SK-N-SH (cell line): ENCODE data around the gene PCP2. TPM values are rescaled to one million over a fixed set of nuclear protein-coding genes. Genes with fewer than 3 reads are reported as not detected.
"Not testable (repeated sequence)": the region's sequence is repeated elsewhere in the genome, so short reads cannot be mapped to it uniquely, and the experiment has no call there.

Experiments
- CTCF ChIA-PET: fragments of 300-600, 350-600 bp; formaldehyde crosslinking; extraction: SDS; loops from one replicate; lab custom pipeline; 2021; lab: Yijun Ruan, JAX
- POLR2A ChIA-PET: fragments of 350-600 bp; sonication (Branson Sonifier 250); formaldehyde crosslinking; extraction: SDS; loops from one replicate; lab custom pipeline; 2020; ENCODE audit warnings: antibody characterized with exemption, inconsistent platforms; lab: Yijun Ruan, JAX
- DNase-seq: peaks from one replicate; pipeline ENCODE4 v3.0.0; 2012
- H2AFZ ChIP-seq: fragments of 200-600 bp; sonication (generic); 2 replicates; pipeline ENCODE4 v1.8.1; 2016; ENCODE audit warnings: antibody characterized with exemption, mild to moderate bottlenecking, low read depth
- H3F3A ChIP-seq: fragments of 200-600 bp; sonication (generic); replicated peaks from 2 replicates; pipeline ENCODE3; 2016; ENCODE audit warnings: antibody characterized with exemption, mild to moderate bottlenecking; ENCODE audit not compliant: insufficient read depth
- H3K27ac ChIP-seq, 2 experiments: fragments of 200-500 bp in 1 of 2; fragments of 200-600 bp in 1 of 2; sonication (Bioruptor generic) in 1 of 2; sonication (generic), shearing (Covaris generic) in 1 of 2; 2 replicates each; pipeline versions ENCODE4 v1.5.1 to v1.6.1; 2014 to 2016; ENCODE audit warnings: low read depth in 2 of 2, inconsistent platforms in 1 of 2, low read length in 1 of 2, mild to moderate bottlenecking in 1 of 2, mixed read lengths in 1 of 2
- H3K27me3 ChIP-seq: fragments of 200-600 bp; sonication (generic), shearing (Covaris generic); 2 replicates; pipeline ENCODE4 v1.6.1; 2016; ENCODE audit warnings: mixed run types; ENCODE audit not compliant: insufficient read depth
- H3K36me3 ChIP-seq, 2 experiments: fragments of 200-500 bp in 1 of 2; fragments of 200-600 bp in 1 of 2; sonication (Bioruptor generic) in 1 of 2; sonication (generic) in 1 of 2; replicated peaks in 1 of 2; 2 replicates each; pipeline versions ENCODE3 to v1.5.1; 2014 to 2016; ENCODE audit warnings: low read length in 1 of 2, mild to moderate bottlenecking in 1 of 2; ENCODE audit not compliant: insufficient read depth in 2 of 2, control insufficient read depth in 1 of 2
- H3K4me1 ChIP-seq, 2 experiments: fragments of 200-500 bp in 1 of 2; fragments of 200-600 bp in 1 of 2; sonication (Bioruptor generic) in 1 of 2; sonication (generic), shearing (Covaris generic) in 1 of 2; 2 replicates each; pipeline versions ENCODE4 v1.5.1 to v1.6.1; 2014 to 2016; ENCODE audit warnings: low read depth in 1 of 2, low read length in 1 of 2, mixed run types in 1 of 2; ENCODE audit not compliant: insufficient read depth in 2 of 2, control insufficient read depth in 1 of 2
- H3K4me2 ChIP-seq: fragments of 200-600 bp; sonication (generic), shearing (Covaris generic); 2 replicates; pipeline ENCODE4 v1.6.1; 2017; ENCODE audit warnings: mixed run types
- H3K4me3 ChIP-seq, 2 experiments: fragments of 200-500 bp in 1 of 2; fragments of 200-600 bp in 1 of 2; sonication (Bioruptor generic) in 1 of 2; sonication (generic), shearing (Covaris generic) in 1 of 2; 2 replicates each; pipeline versions ENCODE4 v1.5.1 to v1.8.1; 2014 to 2016; ENCODE audit warnings: low read depth in 2 of 2, inconsistent platforms in 1 of 2, low read length in 1 of 2, mild to moderate bottlenecking in 1 of 2, mixed read lengths in 1 of 2, moderate library complexity in 1 of 2
- H3K79me2 ChIP-seq: fragments of 200-600 bp; sonication (generic); 2 replicates; pipeline ENCODE4 v1.8.1; 2017; ENCODE audit warnings: mild to moderate bottlenecking; ENCODE audit not compliant: insufficient read depth
- H3K9ac ChIP-seq: fragments of 200-600 bp; sonication (generic); 2 replicates; pipeline ENCODE4 v1.6.1; 2017; ENCODE audit warnings: mixed run types
- H3K9me2 ChIP-seq: fragments of 200-600 bp; sonication (generic); 2 replicates; pipeline ENCODE4 v1.6.1; 2017; ENCODE audit warnings: mixed run types
- H3K9me3 ChIP-seq: fragments of 200-600 bp; sonication (generic); 2 replicates; pipeline ENCODE4 v1.6.1; 2017; ENCODE audit warnings: mixed run types, mild to moderate bottlenecking, moderate library complexity
- H4K20me1 ChIP-seq: fragments of 200-600 bp; sonication (generic); 2 replicates; pipeline ENCODE4 v1.6.1; 2017; ENCODE audit warnings: mild to moderate bottlenecking, mixed run types; ENCODE audit not compliant: insufficient read depth
- ELF1 ChIP-seq: IDR thresholded peaks from 2 replicates; pipeline ENCODE4 v1.4.0; 2012
- EP300 ChIP-seq, 2 experiments: IDR thresholded peaks; 2 replicates each; pipeline versions ENCODE4 v1.4.0 to v1.6.1; 2012; ENCODE audit warnings: borderline replicate concordance in 1 of 2, low read depth in 1 of 2, low read length in 1 of 2
- EZH2phosphoT487 ChIP-seq: fragments of 200-600 bp; sonication (generic); IDR thresholded peaks from 2 replicates; pipeline ENCODE4 v1.6.1; 2017; ENCODE audit warnings: low read depth, mixed run types, mild to moderate bottlenecking, antibody characterized with exemption, moderate library complexity, borderline replicate concordance
- FOXJ3 ChIP-seq: sonication (generic); formaldehyde crosslinking; IDR thresholded peaks from 2 replicates; pipeline ENCODE4 v1.5.1; 2020; ENCODE audit warnings: mild to moderate bottlenecking, missing genetic modification reagents
- GABPA ChIP-seq: IDR thresholded peaks from 2 replicates; pipeline ENCODE4 v1.4.0; 2012; ENCODE audit warnings: low read depth, mild to moderate bottlenecking
- GATA2 ChIP-seq: sonication (generic); formaldehyde crosslinking; IDR thresholded peaks from 2 replicates; pipeline ENCODE4 v1.5.0; 2020; ENCODE audit warnings: mild to moderate bottlenecking, missing genetic modification reagents
- JUND ChIP-seq: IDR thresholded peaks from 2 replicates; pipeline ENCODE4 v1.4.0; 2012
- MXI1 ChIP-seq: IDR thresholded peaks from 2 replicates; pipeline ENCODE4 v1.6.1; 2012; ENCODE audit warnings: mild to moderate bottlenecking, low read depth, low read length, improper control_type of control experiment
- RAD21 ChIP-seq: IDR thresholded peaks from 2 replicates; pipeline ENCODE4 v1.6.1; 2012; ENCODE audit warnings: mild to moderate bottlenecking, low read length
- RCOR1 ChIP-seq: fragments of 150-350 bp; IDR thresholded peaks from 2 replicates; pipeline ENCODE4 v1.6.1; 2017; ENCODE audit warnings: antibody characterized with exemption, low read length
- SMC3 ChIP-seq: IDR thresholded peaks from 2 replicates; pipeline ENCODE4 v1.6.1; 2012; ENCODE audit warnings: low read depth, low read length, improper control_type of control experiment
- TAF1 ChIP-seq: IDR thresholded peaks from 2 replicates; pipeline ENCODE4 v1.6.1; 2012; ENCODE audit warnings: low read depth, mild to moderate bottlenecking, low read length, moderate library complexity, borderline replicate concordance
- TCF12 ChIP-seq: IDR thresholded peaks from 2 replicates; pipeline ENCODE4 v1.4.0; 2012
- YY1 ChIP-seq: IDR thresholded peaks from 2 replicates; pipeline ENCODE4 v1.4.0; 2012; ENCODE audit warnings: low read depth, mild to moderate bottlenecking
- WGBS: methylation state at CpG from one replicate; pipeline ENCODE4 v1.1.6; 2017; ENCODE audit warnings: low lambda C conversion rate; 5-methylcytosine and 5-hydroxymethylcytosine counted together
- polyA plus RNA-seq, 3 experiments: library from polyadenylated mRNA; depleted of rRNA; stranded (reverse); fragments of >200 nt; gene quantifications; 2 replicates each; pipeline ENCODE4 v1.2.3, GENCODE V29; 2012
- TF ChIP-seq, protein P1 (sequence below): IDR thresholded peaks from 2 replicates; pipeline ENCODE4; 2012
- TF ChIP-seq, protein P2 (sequence below): IDR thresholded peaks from 2 replicates; pipeline ENCODE4 v1.4.0; 2012; ENCODE audit warnings: low read depth
- TF ChIP-seq, protein P3 (sequence below): fragments of 200-600 bp; sonication (generic); IDR thresholded peaks from 2 replicates; pipeline ENCODE4 v1.6.1; 2017; ENCODE audit warnings: antibody characterized with exemption, mild to moderate bottlenecking, moderate library complexity

Gene PCP2
- polyA plus RNA-seq, 1 of the 3 experiments (the other 2 are of a cell fraction), result not detected

DNA sequence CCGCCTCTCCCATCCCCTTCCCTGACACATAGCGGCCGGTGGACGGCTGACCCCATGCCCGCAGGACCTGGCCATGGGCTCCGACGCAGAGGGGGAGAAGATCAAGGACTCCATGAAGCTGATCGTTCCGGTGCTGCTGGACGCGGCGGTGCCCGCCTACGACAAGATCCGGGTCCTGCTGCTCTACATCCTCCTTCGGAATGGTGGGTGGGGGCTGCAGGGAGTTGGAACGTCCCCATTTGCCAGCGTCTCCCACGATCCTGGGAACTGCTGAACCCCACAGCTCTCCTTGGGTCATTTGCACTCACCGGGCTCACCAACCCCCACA is 11.0 kb upstream of the PCP2 start:
- ChIA-PET POLR2A (interaction anchor here (1.2 kb wide), 1 partner anchor 15 kb away, joined by 5 read pairs; the partner anchor contains the start of genes PET100 and XAB2), CTCF (interaction anchor here (0.8 to 1.6 kb wide), 4 partner anchors 9 to 156 kb away, joined by 3 to 8 read pairs (median 5); partner anchors contain the start of gene TRAPPC5)
- 43% methylated on average over 9 of the region's 20 CpGs for WGBS
- Histone ChIP-seq H3K36me3 (no peaks in the 10 kb centered on the region), H3K9me2 (no peaks in the 10 kb centered on the region), H3K9me3 (no peaks in the 10 kb centered on the region), H2AFZ (no peak overlapping the region), H3K9ac (no peak overlapping the region), H4K20me1 (no peaks in the 10 kb centered on the region), H3K4me3 (no peak overlapping the region), H3K27ac (no peak overlapping the region), H3K79me2 (no peaks in the 10 kb centered on the region), H3F3A (no peaks in the 10 kb centered on the region), H3K4me2 (no peak overlapping the region), H3K4me1 (no peaks in the 10 kb centered on the region), H3K27me3 (peaks cover 37% of the 10 kb centered on the region)
- DNase-seq, result peak; percentile 18
- TF ChIP-seq GABPA (no peak), EZH2phosphoT487 (no peak), JUND (no peak), SMC3 (no peak), RAD21 (no peak), YY1 (no peak), FOXJ3 (CRISPR knock-in tag) (no peak), RCOR1 (no peak), MXI1 (no peak), GATA2 (CRISPR knock-in tag) (no peak), ELF1 (no peak), TCF12 (no peak), TAF1 (no peak), EP300 (IDR thresholded peaks at IDR 0.05; ENCODE audit: borderline replicate concordance in 1 of 2, low read depth in 1 of 2, low read length in 1 of 2) (no peak)
- TF ChIP-seq, protein P1, sequence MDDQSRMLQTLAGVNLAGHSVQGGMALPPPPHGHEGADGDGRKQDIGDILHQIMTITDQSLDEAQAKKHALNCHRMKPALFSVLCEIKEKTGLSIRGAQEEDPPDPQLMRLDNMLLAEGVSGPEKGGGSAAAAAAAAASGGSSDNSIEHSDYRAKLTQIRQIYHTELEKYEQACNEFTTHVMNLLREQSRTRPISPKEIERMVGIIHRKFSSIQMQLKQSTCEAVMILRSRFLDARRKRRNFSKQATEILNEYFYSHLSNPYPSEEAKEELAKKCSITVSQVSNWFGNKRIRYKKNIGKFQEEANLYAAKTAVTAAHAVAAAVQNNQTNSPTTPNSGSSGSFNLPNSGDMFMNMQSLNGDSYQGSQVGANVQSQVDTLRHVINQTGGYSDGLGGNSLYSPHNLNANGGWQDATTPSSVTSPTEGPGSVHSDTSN, result no peak
- TF ChIP-seq, protein P2, sequence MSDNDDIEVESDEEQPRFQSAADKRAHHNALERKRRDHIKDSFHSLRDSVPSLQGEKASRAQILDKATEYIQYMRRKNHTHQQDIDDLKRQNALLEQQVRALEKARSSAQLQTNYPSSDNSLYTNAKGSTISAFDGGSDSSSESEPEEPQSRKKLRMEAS, result no peak
- TF ChIP-seq, protein P3, sequence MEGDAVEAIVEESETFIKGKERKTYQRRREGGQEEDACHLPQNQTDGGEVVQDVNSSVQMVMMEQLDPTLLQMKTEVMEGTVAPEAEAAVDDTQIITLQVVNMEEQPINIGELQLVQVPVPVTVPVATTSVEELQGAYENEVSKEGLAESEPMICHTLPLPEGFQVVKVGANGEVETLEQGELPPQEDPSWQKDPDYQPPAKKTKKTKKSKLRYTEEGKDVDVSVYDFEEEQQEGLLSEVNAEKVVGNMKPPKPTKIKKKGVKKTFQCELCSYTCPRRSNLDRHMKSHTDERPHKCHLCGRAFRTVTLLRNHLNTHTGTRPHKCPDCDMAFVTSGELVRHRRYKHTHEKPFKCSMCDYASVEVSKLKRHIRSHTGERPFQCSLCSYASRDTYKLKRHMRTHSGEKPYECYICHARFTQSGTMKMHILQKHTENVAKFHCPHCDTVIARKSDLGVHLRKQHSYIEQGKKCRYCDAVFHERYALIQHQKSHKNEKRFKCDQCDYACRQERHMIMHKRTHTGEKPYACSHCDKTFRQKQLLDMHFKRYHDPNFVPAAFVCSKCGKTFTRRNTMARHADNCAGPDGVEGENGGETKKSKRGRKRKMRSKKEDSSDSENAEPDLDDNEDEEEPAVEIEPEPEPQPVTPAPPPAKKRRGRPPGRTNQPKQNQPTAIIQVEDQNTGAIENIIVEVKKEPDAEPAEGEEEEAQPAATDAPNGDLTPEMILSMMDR, result no peak

- H3K9me2 ChIP-seq, H3F3A ChIP-seq, H4K20me1 ChIP-seq, H3K4me2 ChIP-seq, H3K79me2 ChIP-seq, H3K9ac ChIP-seq, H3K27ac ChIP-seq, H3K4me3 ChIP-seq, H3K4me1 ChIP-seq, H3K9me3 ChIP-seq, H3K36me3 ChIP-seq, H2AFZ ChIP-seq: not testable (repeated sequence)
- 38% methylated on average over 10 of the region's 10 CpGs for WGBS
- ChIA-PET POLR2A (interaction anchor here (1.2 kb wide), 1 partner anchor 14 kb away, joined by 5 read pairs; the partner anchor contains the start of genes PET100 and XAB2), CTCF (interaction anchor here (0.8 to 1.6 kb wide), 4 partner anchors 8 to 157 kb away, joined by 3 to 8 read pairs (median 5); partner anchors contain the start of gene TRAPPC5)
- H3K27me3 ChIP-seq, result peaks cover 32% of the 10 kb centered on the region
- peak; percentile 41 for DNase-seq
Measured at GRCh38 chr19:7643629-7644549, 10.4 kb upstream of the PCP2 start.
